DND-41 (cell line): Measurements from ENCODE around the gene PDE6G.

Experiments
- CTCF ChIP-seq: IDR thresholded peaks from 2 replicates; pipeline ENCODE4 v1.5.1; 2012; ENCODE audit warnings: borderline replicate concordance, low read length, moderate library complexity, mild to moderate bottlenecking; ENCODE audit not compliant: poor library complexity, severe bottlenecking; ENCODE audit errors: extremely low read depth
- EZH2 ChIP-seq: IDR thresholded peaks from 3 replicates; pipeline ENCODE4 v1.6.1; 2012; ENCODE audit warnings: borderline replicate concordance, low read depth, mild to moderate bottlenecking, moderate library complexity, low read length, inconsistent platforms; ENCODE audit not compliant: severe bottlenecking

GRCh38 chr17:81612172-81612970 is 44.0 kb downstream of the PDE6G start:
- no peak for TF ChIP-seq CTCF
- TF ChIP-seq EZH2, result no peak
